ENCODE measurements around the gene SLC24A3.
A peak's percentile ranks its signal among the peaks of the same experiment; 100 is the strongest.

SLC24A3 gene

DNA sequence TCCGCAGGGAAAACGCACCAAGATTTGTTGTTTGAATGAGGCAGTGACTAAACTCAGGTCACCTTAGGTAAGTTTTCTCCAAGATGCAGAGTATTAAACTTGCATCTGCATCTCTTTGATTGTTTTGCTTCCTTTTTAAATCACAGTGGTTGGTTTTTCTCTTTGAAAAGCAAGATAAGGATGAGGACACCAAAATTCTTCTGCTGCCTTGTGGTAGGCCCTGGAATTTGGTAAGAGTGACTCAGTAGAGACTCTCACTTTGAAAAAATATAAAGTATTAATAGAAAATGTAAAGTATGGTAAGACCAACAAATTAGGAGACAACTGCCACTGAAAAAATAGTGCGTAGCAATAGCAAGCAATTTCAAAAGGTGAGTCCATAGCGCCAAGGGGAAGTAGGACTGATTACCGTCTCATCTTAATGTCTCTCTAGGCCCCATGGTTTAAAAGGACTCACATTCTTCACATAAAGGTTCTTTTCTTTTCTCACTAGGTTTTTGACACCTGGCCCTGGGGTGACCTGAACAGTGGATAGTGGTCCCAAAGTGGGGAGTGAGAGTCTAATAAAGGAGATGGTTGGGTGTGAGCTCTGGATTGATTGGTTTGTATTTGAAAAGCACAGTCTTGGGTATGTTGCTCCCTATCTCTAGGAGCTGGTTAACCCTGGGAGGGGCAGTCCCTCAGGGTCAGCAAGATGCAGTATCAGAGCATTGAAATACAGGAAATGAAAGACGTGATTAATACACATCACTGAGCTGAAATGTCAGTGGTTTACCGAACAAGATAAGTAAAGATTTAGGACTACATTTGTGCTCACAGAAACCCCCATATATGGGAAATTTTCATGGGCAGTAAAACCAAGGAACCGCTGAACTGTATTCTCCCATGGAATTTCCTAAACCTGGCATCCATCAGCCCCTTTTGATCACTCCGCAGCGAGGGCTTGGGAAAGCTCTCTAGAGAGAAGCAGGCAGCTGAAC lies 221.2 kb downstream of the SLC24A3 start:
- no peak for DNase-seq

DNA sequence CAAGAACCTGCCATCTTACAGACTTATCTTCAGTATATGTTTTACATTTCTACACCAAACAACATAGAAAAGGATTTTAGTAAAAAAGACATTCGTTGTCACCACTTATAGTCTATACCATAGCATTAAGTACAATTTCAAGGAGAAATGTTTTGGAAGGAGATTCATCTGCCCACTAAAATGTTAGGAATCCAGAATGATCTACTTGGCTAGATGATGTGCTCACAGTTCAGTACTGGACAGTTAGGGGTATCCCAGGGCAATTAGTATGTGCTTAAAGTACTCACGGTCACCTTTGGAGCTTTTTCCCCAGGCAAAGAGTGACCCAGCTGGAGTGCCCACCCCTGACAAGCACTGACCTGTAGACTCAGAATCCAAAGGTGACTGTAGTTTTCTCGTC lies 222.9 kb downstream of the SLC24A3 start:
- DNase-seq, result no peak

DNA sequence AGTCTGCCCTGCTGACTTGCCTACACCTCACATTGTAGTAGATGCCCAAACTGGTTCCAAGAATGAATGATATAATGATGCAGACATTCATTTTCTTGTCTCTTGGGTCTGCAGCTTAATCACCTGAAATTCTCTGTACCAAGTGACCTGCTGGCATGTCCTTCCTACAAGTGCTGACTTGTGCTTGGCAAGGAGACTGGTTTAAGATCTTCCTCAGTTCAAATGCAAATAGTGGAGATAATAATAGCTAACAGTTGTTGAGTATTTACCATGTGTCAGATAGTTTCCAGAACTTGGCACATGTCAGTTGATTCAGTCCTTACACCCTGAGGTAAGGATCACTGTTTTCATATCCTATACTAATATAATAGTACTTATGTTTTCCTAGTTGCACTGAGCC lies 223.4 kb downstream of the SLC24A3 start:
- no peak for DNase-seq

DNA sequence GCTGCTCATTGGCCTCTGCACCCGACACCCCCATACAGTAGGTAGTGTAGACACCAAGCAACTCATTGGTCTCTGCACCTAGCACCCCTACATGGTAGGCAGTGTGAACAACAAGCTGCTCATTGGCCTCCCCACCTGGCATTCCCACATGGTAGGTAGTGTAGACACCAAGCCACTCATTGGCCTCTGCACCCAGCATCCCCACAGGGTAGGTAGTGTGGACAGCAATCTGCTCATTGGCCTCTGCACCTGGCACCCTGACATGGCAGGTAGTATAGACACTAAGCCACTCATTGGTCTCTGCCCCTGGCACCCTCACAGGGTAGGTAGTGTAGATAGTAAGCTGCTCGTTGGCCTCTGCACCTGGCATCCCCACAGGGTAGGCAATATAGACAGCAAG lies 226.0 kb downstream of the SLC24A3 start:
- no peak for DNase-seq

DNA sequence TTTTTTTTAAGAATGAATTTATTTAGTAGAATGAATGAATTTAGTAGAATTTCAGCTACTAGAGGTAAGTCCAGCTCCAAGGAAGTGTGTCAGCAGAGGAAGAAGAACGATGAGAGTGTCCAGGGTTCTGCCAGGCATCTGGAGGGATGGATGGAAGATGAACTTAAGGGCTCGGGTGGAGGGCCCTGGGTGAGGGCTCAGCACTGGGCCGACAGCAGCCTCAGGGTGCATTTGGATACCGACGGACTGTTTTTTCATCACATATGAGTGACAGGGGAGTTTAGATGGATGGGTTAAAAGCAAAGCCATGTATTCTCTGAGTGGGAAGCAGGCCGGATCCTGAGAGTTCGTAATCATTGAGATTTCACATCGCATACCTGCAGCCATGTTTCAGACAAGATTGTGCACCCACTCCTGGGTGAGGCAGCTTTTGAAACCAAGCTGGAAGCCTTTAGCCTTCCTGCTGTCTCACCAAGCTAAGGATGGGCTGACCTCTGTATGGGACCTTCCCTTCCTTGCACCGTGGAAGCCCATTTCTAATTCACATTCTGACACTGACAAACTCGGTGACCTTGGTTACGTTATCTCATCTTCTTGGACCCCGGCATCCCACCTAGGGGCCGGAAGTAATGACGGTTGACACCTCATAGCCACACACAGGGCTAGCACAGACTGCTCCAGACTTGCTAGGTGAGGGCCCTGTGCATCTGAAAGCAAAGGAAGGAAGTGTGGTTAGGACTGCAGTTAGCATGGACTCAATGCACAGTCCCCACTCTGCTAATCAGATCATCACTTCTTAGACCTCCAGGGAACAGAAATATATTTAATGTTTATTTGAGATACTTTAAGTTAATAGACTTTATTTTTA lies 228.5 kb downstream of the SLC24A3 start:
- DNase-seq, result no peak

DNA sequence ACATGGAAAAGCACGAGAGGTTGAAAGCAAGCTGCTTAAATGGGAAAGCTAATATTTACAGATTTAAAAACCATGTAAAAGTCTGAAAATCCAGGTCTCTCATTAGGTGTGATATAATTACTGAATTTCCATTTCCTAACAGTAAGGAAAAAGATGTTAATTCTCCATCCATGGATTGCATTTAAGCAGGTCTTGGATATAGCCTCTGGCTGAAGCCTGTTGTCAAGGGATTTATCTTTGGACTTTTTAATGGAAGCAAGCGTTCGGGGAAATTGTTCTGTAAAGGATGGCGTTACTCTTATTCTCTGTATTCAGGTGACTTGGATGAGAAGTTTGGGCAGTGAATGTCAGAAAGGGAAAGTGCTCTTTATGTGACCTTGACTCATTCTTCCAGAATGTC lies 233.8 kb downstream of the SLC24A3 start:
- no peak for DNase-seq

DNA sequence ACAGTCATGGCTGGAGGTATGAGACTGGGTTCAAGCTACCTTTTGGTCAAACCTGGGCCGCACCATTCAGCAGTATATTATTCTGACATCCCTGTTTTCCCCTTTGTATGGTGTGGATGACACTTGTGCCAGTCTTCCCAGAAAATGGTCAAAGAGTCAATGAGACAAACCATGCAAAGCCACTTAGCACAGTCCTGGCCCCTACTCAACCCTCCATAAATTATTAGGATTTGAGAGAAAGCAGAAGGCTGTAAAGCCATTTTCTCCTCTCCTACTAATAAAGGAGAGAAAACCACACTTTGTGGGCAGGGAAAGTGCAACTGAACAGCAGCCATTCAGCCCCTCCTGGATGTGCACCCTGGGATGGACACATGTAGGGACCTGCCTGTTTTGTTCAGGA lies 236.2 kb downstream of the SLC24A3 start:
- no peak for DNase-seq

DNA sequence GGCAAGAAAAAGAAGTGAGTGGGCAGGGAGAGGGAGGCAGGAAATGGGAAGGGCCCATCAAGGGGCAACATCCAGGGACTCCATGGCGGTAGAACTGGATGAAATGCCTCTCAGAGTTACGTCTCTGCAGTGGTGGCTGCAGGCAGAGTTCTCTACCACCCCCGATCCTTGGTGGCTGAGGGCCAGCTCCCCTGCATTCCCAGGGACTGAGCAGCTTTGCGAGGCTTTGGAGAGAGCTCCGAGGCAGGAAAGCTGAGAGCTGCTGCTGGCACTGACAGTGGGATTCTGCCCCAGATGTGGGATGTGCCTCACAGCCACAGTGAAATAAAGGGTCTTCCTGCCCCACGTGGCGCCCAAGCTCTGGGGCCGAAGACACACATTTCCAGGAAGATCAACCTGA lies 236.6 kb downstream of the SLC24A3 start:
- no peak for DNase-seq

DNA sequence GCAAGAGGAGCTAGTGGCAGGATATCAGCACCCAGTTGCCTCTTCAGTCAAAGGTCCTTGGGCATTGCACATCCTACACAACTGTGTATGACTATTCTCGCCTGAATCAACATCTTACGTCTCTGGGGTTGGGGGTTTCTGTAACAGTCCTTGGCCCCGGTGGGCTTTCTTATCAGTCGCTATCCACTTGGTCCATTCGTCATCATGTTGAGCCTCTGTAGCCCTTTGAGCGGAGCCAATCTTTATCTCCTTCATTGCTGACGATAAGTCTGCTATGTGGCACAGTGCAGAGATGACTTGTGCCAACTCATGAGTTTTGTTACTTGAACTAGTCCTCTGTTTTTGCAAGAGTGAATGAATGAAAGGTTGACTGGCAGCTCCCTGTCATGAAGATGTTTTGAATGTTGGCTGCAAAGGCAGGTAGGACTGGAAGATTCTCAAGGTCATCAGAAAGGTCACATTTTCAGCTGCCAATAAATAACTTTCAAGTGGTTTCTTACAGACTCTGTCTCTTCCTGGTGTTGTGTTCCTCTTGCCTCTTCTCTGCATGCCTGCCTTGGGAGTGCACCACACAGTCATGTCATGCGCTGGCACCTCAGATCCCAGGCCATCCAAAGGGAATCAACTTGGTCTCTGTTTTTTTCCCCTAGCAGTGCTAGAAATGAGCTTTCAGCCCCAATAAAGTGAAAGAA lies 238.9 kb downstream of the SLC24A3 start:
- no peak for DNase-seq

DNA sequence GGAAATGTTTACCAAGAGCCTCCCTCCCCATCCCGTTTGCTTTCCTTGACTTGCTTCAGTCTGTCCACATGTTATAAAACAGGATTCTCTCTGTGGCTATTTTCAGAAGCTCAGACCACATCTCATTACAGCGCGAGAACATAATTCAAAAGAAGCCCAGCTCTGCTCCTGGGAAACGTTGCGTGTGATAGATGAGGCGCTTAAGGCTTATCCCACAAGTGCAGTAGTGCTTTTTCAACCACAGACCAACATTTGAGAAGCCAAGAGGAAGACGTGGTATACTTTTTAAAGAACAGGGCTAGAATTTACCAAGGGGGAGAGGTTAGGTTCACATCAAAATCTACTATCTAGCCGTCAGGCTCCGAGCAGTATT lies 239.5 kb downstream of the SLC24A3 start:
- DNase-seq, result no peak

DNA sequence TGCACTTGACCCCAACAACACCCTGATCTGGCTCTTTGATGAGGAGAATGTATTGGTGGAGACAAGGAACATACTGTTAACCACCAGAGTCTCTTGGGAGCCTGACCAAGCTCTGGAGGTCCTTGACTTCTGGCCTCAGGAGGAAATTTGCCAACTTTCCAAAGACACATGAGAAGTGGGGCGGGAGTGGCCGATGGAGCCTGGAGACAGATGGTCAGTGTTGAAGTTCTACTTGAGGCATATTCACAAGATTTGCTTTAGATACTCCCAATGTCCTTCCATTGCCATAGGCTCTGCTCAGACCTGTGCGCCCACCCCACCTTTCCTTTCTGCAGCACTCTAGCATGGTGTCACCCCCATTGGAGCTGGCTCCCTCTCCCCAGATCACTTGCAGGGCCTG lies 241.0 kb downstream of the SLC24A3 start:
- DNase-seq, result no peak

DNA sequence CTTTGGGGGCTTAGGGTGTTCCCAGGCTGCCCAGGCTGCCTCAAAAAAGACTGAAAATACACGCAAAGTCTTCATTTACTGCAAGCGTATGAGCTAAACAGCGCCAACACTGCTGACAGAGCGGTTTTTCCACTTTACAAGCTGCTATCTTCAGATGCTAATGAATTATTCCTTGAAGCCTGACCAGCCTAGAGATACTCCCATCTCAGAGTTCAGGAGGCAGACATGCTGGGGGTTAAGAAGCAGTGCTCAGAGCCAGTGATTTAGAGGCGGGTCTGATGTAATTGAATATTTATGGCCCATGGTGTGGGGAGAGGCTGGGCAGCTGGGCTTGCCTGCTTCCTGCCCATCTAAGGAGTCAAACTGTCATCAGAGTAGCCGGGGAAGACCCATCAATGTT lies 241.4 kb downstream of the SLC24A3 start:
- no peak for DNase-seq

DNA sequence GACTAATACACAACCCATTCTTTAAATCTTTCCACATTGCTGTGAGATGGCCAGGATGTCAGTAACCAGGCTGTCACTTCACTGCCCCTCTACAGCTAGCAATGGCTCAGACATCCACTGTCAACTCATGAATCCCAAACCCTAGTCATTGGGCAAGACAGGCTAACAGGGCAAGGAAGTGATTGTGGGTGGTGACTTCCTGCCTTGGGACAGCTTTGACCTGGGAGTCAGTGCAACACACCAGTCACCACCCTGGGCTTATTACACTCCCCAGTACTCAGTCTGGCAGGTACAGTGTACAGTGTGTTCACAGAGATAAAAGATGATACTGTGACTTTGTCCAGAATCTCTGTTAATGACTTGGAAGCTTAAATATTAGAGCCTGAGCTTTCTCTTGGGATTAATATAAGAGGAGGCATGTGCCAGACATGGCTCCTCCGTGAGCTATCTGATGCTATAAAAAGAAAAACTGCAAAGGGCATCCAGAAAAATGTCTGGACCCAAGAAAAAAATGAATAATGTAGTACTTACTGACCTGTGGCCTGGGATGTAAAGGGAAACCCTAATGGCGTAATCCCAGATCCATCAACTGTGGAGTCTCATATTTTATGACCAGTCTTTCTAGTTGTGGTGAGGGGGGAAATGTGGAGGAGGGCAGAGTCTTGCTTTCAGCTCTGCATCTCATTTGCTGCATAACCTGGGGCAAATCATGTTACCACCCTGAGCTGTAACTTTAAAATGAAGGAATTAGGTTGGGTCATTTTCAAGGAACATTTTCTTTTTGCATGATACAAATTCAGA lies 244.4 kb downstream of the SLC24A3 start:
- peak; percentile 53 to 74 for DNase-seq

DNA sequence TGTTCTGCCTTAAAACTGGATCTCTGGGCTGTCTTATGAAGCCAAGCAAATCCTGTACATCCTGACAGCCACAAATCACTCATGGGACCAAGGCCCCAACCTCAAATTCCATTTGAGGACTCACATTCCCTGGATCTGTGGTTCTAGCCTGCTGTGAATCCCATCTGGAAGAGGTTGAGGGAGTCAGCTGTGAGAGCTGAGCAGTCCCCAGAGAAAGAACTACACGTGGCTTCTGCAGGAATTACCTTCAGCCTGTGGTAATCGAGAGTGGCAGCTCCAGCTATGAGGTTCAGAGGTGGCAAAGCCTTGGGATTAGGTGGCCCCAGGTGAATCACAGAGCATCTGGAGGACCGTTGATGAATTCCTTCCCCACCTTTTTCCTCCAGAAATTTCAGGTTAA lies 245.2 kb downstream of the SLC24A3 start:
- no peak for DNase-seq

DNA sequence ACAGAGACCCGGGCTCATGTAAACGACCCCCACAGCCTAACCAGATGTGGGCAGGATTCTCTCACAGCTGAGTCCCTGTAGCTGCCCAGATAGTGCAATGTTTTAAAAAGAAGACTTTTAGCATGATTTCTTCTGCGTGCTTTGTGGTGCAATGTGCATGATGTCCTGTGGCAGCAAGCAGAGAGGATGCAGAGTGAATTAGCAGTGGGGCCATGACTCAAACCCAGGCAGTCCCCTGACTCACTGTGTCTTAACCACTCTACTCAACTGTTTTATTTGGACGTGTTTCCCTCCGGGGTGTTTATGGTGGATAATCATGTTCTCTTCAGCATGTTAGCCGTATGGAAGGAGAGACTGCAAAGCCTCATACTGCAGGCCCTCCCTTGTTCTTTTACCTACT lies 247.9 kb downstream of the SLC24A3 start:
- DNase-seq, result no peak

DNA sequence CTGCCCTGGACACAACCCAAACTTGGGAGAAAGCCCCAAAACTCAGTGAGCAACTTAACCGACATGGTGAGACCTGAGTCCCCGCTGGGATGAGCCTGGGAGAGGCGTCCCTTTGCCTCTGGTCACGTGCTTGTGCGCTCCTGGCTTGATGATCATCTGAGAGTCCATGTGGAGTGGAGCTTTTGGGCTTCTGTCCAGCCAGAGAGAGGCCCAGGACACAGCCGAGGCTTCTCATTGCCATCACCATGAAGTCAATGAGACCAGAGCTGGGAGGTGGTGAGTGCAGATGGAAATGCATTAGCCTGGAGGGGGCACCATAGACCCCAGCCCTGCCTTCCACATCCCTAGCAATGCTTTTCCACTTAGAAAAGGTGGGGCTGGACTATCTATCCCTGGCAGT lies 250.0 kb downstream of the SLC24A3 start:
- DNase-seq, result no peak

DNA sequence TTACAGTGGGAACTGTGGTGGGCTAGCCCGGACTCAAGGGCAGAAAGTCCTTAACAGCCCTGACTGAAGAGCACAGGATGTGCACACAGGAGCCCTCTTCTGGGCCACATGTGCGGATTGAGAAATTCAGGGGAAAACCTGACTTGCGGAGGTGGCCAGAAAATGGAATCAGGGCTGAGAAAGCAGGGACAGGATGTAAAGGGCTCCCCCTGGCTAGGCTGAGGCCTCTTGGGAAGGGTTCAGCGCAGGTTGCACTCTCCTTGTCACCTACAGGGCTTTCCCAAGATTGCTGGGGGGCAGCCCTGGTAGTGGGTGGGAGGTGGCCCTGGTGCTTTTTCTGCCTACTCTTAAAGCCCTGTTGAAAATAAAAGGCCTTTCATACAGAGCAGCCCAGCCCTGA lies 251.2 kb downstream of the SLC24A3 start:
- peak in 1 of 2 donors; percentile 18 for DNase-seq

DNA sequence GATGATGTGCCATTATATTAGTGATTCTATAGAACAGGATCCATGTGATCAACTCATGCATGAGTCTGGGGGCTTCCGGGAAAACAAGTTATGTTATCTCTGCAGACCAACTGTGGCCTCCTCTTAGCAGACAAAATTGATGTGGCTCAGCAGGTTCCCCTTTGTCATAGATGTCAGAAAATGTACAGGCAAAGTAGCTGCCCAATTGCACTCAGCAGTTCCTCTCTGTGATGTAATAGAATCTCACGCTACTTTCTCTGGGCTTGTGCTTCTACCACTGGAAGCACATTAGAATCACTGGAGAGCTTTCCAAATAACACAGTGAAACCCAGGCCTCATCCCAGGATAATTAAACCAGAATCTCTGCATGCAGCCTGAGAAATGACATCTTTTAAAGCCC lies 253.1 kb downstream of the SLC24A3 start:
- DNase-seq, result peak; percentile 65 to 66

DNA sequence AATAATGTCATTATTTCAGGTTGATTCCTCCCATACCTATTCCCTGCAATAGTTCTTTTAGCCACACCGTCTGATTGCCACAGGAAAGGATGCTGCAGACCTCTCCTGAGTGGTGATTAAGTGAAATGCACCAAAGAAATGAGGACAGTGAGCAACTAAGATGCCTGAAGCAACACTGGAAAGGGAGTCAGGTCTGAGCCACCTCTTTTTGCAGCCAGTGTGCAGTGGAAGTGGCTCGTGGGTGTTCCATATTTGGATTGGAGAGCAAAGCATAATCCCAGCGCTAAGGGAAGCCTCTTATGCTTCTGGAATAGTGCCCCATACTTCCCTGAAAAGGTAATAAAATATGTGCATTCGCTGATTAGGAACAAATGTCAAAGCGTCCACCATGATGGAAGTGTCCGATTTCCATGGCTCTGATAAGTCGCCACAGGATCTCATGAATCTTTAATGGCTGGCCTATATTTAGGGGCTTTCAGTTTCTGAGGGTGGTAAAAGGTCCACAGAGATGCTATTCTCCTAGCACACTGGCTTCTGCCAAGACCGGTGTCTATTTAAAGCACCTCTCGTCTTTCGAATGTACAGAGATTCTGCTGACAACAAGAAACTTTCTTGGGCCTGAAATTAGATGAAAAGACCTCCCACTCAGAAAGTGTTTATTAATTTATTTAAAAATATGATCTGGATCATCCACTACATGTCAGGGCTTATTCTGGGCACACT lies 253.9 kb downstream of the SLC24A3 start:
- no peak for DNase-seq

DNA sequence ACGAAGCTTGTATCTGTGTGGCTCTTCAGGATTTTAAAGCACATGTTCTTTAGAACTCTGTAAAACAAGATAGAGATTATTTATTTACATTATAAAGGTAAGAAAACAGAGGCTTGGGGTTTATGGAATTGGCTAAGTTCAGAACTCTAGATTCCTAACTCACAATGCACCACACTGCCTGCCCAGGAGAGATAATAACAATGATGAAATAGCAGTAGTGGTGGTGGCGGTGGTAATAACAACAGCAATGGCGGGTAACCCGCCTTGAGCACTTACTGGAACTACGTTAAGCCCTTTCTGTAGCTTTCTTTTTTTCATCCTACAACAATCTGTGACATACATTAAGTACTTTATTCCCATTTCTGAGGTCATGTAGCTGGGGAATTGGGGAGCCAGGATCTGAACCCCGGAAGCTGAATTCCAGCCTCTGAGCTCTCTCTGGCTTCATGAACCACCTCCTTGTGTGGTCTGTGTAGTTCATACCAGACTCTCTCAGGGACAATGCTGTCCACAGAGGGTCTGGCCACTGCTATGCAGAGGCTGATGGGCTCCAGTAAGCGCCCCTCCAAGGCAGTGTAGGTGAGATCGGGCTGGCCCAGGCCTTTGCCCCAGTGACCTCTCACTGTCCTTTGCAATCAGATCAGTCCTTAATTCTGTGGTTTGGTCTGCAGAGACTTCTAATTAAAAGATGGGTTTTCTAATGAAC lies 260.9 kb downstream of the SLC24A3 start:
- no peak for DNase-seq

DNA sequence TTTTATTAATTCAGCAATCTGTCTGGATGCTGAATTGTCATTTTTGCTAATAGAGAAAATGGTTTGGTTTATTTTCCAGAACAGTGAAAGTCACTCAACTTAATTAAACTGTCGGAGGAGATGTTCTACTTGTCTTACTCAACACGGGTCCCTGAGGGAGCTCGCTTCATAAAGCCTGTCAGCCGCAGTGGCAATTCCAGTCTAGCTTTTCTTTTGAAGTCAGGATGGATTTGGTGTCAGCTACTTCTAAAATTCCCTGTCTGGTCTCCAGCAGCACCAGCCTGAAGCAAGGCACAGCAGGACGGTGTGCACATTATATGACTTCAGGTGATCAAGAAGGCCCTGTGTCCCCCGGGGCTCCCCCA lies 261.5 kb downstream of the SLC24A3 start:
- no peak for DNase-seq
